WTC11 (cell line): ENCODE data around the gene NR1I3.

Experiments
- CBFB ChIP-seq: sonication (generic); formaldehyde crosslinking; IDR thresholded peaks from 2 replicates; pipeline ENCODE4 v1.8.1; 2022; ENCODE audit warnings: mild to moderate bottlenecking, low read depth, missing genetic modification reagents
- SP1 ChIP-seq: sonication (generic); formaldehyde crosslinking; conservative IDR thresholded peaks from 2 replicates; pipeline ENCODE4 v1.8.1; 2022; ENCODE audit warnings: missing genetic modification reagents
- TF ChIP-seq, protein P1 (sequence below): fragments of 200-600 bp; IDR thresholded peaks from 2 replicates; pipeline ENCODE4 v1.8.0; 2022; ENCODE audit warnings: antibody characterized with exemption
- TF ChIP-seq, protein P2 (sequence below): sonication (generic); formaldehyde crosslinking; IDR thresholded peaks from 2 replicates; pipeline ENCODE4 v1.8.1; 2023; ENCODE audit warnings: mild to moderate bottlenecking, missing genetic modification reagents
- TF ChIP-seq, protein P3 (sequence below): sonication (generic); formaldehyde crosslinking; IDR thresholded peaks from 2 replicates; pipeline ENCODE4 v1.8.1; 2022; ENCODE audit warnings: missing genetic modification reagents, borderline replicate concordance
- TF ChIP-seq, protein P4 (sequence below): sonication (generic); formaldehyde crosslinking; IDR thresholded peaks from 2 replicates; pipeline ENCODE4 v1.8.1; 2022; ENCODE audit warnings: low read depth, missing genetic modification reagents, borderline replicate concordance

DNA sequence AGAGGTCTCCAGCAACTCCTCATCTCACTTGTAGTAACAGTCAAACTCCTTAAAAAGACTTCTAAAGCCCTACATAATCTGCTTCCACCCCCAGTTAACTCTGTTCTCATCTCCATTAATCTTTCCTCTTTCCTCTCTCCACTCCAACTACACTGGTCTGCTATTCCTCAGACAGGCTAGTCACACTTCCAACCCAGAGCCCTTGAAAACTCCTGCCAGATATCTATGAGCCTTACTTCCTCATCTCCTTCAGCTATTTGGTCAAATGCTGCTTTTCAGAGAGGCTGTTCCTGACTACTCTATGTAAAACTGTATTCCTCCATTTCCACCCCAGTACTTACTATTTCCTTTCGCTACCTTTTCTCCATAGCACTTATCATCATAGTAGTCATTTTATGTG, 45.0 kb upstream of the NR1I3 start:
- TF ChIP-seq CBFB = no peak
- TF ChIP-seq, protein P1, sequence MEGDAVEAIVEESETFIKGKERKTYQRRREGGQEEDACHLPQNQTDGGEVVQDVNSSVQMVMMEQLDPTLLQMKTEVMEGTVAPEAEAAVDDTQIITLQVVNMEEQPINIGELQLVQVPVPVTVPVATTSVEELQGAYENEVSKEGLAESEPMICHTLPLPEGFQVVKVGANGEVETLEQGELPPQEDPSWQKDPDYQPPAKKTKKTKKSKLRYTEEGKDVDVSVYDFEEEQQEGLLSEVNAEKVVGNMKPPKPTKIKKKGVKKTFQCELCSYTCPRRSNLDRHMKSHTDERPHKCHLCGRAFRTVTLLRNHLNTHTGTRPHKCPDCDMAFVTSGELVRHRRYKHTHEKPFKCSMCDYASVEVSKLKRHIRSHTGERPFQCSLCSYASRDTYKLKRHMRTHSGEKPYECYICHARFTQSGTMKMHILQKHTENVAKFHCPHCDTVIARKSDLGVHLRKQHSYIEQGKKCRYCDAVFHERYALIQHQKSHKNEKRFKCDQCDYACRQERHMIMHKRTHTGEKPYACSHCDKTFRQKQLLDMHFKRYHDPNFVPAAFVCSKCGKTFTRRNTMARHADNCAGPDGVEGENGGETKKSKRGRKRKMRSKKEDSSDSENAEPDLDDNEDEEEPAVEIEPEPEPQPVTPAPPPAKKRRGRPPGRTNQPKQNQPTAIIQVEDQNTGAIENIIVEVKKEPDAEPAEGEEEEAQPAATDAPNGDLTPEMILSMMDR = no peak
- TF ChIP-seq, protein P2, sequence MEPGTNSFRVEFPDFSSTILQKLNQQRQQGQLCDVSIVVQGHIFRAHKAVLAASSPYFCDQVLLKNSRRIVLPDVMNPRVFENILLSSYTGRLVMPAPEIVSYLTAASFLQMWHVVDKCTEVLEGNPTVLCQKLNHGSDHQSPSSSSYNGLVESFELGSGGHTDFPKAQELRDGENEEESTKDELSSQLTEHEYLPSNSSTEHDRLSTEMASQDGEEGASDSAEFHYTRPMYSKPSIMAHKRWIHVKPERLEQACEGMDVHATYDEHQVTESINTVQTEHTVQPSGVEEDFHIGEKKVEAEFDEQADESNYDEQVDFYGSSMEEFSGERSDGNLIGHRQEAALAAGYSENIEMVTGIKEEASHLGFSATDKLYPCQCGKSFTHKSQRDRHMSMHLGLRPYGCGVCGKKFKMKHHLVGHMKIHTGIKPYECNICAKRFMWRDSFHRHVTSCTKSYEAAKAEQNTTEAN (CRISPR knock-in tag) = no peak
- TF ChIP-seq, protein P3, sequence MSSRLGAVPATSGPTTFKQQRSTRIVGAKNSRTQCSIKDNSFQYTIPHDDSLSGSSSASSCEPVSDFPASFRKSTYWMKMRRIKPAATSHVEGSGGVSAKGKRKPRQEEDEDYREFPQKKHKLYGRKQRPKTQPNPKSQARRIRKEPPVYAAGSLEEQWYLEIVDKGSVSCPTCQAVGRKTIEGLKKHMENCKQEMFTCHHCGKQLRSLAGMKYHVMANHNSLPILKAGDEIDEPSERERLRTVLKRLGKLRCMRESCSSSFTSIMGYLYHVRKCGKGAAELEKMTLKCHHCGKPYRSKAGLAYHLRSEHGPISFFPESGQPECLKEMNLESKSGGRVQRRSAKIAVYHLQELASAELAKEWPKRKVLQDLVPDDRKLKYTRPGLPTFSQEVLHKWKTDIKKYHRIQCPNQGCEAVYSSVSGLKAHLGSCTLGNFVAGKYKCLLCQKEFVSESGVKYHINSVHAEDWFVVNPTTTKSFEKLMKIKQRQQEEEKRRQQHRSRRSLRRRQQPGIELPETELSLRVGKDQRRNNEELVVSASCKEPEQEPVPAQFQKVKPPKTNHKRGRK (CRISPR knock-in tag) = no peak
- TF ChIP-seq SP1 (CRISPR knock-in tag) = no peak
- TF ChIP-seq, protein P4, sequence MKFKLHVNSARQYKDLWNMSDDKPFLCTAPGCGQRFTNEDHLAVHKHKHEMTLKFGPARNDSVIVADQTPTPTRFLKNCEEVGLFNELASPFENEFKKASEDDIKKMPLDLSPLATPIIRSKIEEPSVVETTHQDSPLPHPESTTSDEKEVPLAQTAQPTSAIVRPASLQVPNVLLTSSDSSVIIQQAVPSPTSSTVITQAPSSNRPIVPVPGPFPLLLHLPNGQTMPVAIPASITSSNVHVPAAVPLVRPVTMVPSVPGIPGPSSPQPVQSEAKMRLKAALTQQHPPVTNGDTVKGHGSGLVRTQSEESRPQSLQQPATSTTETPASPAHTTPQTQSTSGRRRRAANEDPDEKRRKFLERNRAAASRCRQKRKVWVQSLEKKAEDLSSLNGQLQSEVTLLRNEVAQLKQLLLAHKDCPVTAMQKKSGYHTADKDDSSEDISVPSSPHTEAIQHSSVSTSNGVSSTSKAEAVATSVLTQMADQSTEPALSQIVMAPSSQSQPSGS (CRISPR knock-in tag) = no peak
